GM20000 (cell line): Measurements from ENCODE around the gene UGDH.
A peak's percentile ranks its signal among the peaks of the same experiment; 100 is the strongest.
"Not testable (repeated sequence)": the region's sequence is repeated elsewhere in the genome, so short reads cannot be mapped to it uniquely, and the experiment has no call there.

Experiments used
- DNase-seq: peaks from one replicate; pipeline ENCODE4 v3.0.0; 2012; ENCODE audit warnings: low spot score
- TF ChIP-seq, protein P1 (sequence below): IDR thresholded peaks from 2 replicates; pipeline ENCODE4 v1.5.1; 2012; ENCODE audit warnings: mild to moderate bottlenecking, control low read depth; ENCODE audit errors: extremely low read depth, missing control alignments

The UGDH gene

DNA sequence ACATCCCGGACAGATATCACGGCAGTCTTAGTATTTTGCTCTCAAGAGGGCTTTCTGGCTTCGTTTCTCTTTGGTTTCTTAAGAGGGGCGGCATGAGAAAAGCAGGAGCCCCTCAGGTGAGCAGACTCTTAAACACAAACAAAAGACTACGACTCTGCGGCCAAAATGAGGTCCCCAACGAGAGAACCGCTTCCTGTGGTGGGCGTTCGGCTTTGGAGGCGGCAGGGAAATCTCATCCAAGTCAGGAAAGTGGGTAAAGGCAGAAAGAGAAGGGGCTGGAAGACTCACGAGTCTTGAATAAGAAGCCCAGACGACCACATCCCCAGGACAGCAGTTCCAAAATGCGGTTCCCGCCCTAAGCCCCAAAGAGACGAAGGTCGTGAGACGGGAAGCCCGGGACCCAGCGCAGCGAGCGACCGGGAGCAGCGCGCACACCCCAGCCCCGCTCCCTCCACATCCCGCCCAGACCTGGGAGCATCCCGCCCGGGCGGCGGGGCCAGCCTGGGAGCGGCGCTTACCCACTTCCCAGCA, 409 bp downstream of the UGDH start:
- TF ChIP-seq, protein P1, sequence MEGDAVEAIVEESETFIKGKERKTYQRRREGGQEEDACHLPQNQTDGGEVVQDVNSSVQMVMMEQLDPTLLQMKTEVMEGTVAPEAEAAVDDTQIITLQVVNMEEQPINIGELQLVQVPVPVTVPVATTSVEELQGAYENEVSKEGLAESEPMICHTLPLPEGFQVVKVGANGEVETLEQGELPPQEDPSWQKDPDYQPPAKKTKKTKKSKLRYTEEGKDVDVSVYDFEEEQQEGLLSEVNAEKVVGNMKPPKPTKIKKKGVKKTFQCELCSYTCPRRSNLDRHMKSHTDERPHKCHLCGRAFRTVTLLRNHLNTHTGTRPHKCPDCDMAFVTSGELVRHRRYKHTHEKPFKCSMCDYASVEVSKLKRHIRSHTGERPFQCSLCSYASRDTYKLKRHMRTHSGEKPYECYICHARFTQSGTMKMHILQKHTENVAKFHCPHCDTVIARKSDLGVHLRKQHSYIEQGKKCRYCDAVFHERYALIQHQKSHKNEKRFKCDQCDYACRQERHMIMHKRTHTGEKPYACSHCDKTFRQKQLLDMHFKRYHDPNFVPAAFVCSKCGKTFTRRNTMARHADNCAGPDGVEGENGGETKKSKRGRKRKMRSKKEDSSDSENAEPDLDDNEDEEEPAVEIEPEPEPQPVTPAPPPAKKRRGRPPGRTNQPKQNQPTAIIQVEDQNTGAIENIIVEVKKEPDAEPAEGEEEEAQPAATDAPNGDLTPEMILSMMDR: no peak
- DNase-seq: no peak

DNA sequence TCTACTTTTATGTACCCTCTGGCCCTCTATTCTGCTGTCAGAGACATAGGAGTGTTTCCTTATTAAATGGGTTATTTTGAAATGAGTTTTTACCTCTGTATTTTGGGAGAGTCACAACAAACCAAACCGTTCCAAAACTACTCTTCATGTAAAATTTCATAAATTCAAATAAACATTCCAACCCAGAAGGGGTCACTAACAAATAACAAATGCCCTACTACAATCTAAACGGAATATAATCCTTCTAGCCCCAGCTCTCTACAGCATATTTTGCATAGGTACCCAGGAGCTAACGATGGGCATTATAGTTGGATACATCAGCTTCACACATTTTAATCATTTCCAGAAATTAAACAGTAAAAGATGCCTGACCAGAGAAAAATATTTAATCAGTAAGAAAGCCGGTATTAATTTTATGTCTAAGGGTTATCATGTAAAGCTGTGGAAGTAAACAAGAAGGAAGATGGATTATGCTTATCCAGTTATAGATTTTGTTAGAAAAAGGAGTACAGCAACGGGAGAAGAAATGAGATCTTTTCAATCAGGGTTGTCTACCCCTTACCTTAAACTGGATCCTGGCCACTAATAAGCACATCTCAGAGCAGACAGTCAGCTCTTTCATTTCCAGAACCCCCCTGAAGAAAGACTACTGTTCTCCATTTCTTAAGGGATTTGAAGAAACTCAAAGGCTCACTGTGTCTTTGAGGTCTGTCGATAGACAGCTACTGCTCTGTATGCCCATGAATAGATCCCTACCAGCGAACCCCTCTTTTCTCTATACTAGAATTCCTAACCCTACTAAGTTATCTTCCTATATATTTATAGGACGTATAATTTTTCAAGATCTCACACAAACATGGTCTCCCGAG, 1.2 kb downstream of the UGDH start:
- peak; percentile 20 for DNase-seq
- TF ChIP-seq, protein P1: no peak

DNA sequence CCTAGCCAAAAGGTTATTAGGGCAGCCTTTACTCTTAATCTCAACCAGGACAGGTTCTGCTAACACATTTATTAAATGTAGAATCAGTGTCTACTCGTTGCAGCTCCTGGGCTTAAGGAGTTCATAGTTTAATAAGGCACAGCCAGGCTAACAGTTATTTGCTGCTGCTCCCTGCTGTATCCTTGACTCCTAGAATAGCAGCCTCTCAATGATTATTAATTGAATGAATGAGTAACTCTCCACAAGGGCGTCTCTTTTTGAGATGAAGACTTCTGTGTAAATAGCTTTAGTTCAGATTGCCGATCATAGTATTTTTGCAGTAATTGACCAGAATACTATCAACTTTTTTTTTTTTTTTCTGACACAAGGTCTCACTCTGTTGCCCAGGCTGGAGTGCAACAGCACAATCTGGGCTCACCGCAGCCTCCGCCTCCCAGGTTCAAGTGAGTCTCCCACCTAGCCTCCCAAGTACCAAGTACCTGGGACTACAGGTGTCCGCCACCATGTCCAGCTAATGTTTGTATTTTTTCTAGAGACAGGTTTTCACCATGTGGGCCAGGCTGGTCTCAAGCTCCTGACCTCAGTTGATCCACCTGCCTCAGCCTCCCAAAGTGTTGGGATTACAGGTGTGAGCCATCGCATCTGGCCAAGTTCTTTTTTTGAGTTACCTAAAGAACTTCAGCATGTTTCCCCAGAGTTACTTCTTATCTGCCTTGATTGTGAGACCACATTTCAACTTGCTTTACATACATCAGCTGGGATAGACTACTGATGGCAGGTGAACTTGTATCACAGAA, 2.9 kb downstream of the UGDH start:
- DNase-seq: no peak
- TF ChIP-seq, protein P1: no peak

DNA sequence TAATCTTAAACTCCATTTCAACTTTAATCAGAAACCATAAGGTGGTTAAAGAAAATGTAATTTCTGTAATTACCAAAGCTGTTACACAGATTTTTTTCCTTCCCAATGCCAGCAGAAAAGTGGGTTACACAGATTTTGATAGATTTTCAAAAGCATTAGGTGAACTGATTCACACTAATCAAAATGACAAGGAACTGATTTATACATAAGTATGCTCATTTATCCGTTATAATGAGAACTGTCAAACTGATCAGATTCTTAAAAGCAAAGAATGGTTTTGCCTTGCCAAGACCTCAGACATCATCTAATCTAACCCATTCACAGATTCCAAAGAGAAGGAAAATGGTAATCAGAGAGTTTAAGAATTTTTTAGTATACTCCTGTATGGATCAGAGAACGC, 5.2 kb downstream of the UGDH start:
- no peak for DNase-seq
- TF ChIP-seq, protein P1: no peak

DNA sequence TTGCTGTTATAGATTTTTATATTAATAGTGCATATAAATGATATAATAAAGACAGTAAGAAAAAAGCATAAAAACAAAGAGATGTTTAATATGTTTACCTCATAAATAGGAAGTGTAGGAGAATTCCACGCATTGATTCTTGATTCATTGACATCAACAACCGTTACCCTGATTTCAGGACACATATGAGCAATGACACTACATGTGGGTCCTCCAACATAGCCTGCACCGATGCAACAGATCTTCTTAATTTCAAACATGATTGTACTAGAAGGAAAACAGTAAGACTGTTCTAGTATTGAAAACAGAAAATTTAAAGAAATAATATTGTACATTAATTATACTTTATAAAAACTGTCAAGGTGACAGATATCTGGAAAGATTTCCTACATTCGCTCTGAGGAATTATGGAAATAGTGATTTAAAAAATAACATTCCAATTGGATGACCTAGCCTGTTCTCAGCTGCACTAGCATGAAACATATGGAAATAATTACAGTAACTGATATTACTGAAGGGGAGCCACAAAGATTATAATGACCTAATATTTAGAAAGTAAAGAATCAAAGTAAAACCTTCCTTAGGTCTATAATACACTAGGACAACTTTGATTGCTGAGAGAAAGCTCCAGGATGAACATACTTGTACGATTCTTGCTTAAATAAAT, 5.9 kb downstream of the UGDH start:
- TF ChIP-seq, protein P1: no peak
- no peak for DNase-seq

DNA sequence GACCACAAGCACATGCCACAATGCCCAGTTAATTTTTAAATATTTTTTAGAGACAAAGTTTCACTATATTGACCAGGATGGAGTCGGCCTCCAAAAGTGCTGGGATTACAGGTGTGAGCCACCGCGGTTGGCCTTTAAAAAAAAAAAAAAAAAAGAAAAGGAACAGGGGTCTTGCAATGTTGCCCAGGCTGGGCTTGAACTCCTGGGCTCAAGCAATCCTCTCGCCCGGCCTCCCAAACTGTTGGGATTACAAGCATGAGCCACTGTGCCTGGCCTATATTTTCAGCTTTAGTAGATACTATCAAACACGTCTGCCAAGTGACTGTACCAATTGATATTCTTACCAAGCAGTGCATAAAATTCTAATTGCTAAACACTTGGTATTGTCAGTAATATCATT, 8.8 kb downstream of the UGDH start:
- no peak for DNase-seq
- TF ChIP-seq, protein P1: no peak

DNA sequence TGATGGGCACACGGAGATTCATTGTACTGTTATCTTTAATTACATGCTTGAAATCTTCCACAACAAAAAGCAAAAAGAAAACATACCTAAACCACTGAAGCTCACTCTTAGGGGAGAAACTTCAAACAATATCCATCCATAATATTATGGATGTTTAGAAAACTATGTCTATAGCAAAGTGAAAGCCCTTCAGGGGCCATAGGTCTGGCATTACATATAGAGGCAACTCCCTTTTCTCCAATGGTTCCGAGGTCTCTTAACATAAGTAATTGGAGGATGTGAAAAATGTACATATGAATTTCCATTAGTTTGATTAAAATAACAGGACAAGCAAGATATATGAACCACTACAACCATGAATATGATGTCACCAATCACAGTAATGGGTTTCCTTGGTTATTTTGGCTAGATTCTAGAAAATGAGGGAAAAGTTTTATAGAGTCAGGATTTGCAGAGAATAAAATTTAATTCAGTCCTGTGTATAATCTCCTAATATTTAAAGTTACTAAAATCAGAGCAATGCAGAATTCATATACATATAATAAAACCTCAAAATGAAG, 10.8 kb downstream of the UGDH start:
- no peak for DNase-seq
- TF ChIP-seq, protein P1: no peak

DNA sequence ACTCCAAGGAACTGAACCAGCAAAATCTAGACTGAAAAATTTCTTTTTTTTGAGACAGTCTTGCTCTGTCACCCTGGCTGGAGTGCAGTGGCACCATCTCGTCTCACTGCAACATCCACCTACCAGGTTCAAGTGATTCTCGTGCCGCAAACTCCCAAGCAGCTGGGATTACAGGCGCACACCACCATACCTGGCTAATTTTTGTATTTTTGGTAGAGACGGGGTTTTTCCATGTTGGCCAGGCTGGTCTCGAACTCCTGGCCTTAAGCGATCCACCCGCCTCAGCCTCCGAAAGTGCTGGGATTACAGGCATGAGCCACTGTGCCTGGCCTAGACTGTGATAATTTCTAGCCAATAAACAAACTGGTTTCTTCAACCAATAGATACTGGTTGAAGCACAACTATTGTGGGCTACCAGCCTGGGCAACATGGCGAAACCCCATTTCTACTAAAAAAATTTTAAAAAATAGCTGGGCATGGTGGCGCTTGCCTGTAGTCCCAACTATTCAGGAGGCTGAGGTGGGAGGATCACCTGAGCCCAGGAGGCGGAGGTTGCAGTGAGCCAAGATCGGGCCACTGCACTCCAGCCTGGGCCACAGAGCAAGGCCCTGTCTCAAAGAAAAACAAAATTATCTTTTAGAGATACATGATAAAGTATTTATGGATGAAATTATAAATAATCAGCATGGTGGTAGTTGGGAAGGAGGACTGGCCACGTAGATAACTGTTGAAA, 11.4 kb downstream of the UGDH start:
- DNase-seq: not testable (repeated sequence)
